Activated T-cell treated with anti-CD3 and anti-CD28 coated beads, Interleukin-2, amount 50 U/mL, for 4 hours (primary cell): Measurements from ENCODE around the gene PEAK1. TPM values are rescaled to one million over a fixed set of nuclear protein-coding genes. Genes with fewer than 3 reads are reported as not detected.
A peak's percentile ranks its signal among the peaks of the same experiment; 100 is the strongest.

Source experiments
- ATAC-seq, 2 donors: fragments of 200-7000 bp; cut with Tn5 transposase; one replicate each; pipeline ENCODE4 v1.10.0; 2021
- DNase-seq: peaks from one replicate; pipeline ENCODE4 v3.0.0-alpha.2; 2020
- H3K27me3 Mint-ChIP-seq: one replicate; pipeline ENCODE4 v1.8.0; 2021; ENCODE audit warnings: low read depth, mixed read lengths
- H3K36me3 Mint-ChIP-seq: one replicate; pipeline ENCODE4 v1.8.0; 2022; ENCODE audit warnings: mixed read lengths; ENCODE audit not compliant: insufficient read depth
- H3K4me1 Mint-ChIP-seq: one replicate; pipeline ENCODE4 v1.8.0; 2021; ENCODE audit warnings: low read depth, mixed read lengths
- H3K4me3 Mint-ChIP-seq: one replicate; pipeline ENCODE4 v1.8.0; 2021; ENCODE audit warnings: mild to moderate bottlenecking, moderate library complexity, mixed read lengths
- H3K9me3 Mint-ChIP-seq: one replicate; pipeline ENCODE4 v1.8.0; 2021; ENCODE audit warnings: mixed read lengths
- total RNA-seq, 3 donors: library from RNA; stranded (reverse); gene quantifications; one replicate each; pipeline ENCODE4 v1.2.1, GENCODE V29; 2021

PEAK1 gene, protein sequence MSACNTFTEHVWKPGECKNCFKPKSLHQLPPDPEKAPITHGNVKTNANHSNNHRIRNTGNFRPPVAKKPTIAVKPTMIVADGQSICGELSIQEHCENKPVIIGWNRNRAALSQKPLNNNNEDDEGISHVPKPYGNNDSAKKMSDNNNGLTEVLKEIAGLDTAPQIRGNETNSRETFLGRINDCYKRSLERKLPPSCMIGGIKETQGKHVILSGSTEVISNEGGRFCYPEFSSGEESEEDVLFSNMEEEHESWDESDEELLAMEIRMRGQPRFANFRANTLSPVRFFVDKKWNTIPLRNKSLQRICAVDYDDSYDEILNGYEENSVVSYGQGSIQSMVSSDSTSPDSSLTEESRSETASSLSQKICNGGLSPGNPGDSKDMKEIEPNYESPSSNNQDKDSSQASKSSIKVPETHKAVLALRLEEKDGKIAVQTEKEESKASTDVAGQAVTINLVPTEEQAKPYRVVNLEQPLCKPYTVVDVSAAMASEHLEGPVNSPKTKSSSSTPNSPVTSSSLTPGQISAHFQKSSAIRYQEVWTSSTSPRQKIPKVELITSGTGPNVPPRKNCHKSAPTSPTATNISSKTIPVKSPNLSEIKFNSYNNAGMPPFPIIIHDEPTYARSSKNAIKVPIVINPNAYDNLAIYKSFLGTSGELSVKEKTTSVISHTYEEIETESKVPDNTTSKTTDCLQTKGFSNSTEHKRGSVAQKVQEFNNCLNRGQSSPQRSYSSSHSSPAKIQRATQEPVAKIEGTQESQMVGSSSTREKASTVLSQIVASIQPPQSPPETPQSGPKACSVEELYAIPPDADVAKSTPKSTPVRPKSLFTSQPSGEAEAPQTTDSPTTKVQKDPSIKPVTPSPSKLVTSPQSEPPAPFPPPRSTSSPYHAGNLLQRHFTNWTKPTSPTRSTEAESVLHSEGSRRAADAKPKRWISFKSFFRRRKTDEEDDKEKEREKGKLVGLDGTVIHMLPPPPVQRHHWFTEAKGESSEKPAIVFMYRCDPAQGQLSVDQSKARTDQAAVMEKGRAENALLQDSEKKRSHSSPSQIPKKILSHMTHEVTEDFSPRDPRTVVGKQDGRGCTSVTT (N-terminal part only)
- 10 to 100 TPM; 15.5 to 23.1 (median 21.2) TPM for total RNA-seq

DNA sequence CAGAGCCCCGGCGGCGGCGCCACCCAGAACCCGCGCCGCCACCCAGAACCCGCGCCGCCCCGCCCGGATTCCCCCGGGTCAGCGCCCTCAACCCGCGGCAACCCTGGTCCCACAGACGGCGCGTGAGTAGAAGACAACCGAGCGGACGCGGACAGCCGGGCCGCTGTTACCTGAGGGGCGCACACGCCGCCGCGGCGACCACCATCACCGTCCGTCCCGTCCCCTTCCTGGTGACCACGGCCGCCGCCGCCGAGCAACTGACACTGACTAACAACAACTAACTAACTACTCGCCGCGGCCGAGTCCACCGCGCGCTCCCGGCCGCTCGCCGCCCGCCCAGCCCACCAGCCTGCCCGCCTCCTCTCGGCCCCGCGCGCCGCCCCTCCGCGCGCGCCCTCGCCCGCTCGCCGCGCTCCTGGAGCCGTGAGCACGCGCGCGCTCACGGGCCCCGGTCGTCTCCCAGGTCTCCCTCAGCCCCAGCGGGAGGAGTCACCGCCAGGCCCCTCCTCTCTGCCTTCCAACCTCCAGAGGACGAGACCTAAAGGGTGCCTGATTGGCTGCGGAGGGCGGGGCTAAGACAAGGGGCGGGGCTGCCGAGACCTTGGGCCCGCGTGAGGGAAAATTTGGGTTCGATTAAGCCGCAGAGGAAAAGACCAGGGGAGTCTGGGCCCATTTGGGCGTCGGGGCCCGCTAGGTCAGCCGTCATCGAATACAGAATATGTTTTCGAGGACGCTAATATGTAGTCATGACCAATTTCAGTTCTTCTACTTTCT, at the start of gene PEAK1:
Gene PEAK1 (minus strand): TSS at position 269 of the 774 bp plus-strand sequence. CDS start 238,178 bp downstream, outside the sequence.
- ATAC-seq (peak; percentile 97), DNase-seq (peak; percentile 100)
- Mint-ChIP-seq H3K9me3 (no peaks in the 10 kb centered on the region), H3K36me3 (peaks cover 6% of the 10 kb centered on the region), H3K4me3 (peak within 1 kb of the TSS; percentile 98), H3K27me3 (no peaks in the 10 kb centered on the region), H3K4me1 (peaks cover 50% of the 10 kb centered on the region)

DNA sequence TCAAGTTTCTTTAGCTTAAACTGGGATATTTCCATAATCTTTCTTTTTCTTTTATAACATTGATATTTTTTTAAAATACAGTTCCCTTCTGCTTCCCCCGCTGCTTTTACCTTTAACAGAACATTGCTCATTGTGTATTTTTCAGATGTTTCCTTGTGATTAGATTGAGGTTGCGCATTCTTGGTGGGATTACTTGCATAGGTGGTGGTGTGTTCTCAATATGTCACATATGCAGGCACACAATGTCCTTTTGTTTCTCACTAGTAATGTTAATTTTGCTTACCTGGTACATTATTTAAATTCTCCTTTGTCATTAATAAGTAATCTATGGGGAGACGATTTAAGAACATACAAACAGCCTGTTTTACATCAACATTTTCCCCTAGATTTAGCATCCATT, 49.0 kb upstream of the PEAK1 start:
- Mint-ChIP-seq H3K36me3 (peaks cover 40% of the 10 kb centered on the region), H3K9me3 (no peaks in the 10 kb centered on the region), H3K4me3 (no peak overlapping the region), H3K4me1 (no peaks in the 10 kb centered on the region), H3K27me3 (no peaks in the 10 kb centered on the region)
- ATAC-seq (no peak), DNase-seq (no peak)

DNA sequence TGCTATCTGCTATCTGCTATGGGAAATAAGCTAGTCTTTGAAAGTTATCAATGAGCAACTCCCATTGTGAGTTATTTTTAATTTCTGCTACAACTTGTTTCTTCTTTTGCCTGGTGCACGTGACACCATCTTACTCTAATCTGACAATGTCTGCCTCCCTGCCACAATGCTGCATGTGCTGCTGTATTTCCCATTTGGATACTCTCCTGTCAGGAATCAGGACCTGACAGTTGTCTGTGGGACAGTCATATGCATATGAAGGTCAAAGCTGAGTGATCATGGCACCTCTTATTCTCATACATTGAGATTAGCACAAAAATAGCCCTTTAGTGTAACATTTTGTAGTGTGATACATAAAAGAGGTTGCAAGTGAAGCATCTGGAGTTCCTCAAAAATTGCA, 46.6 kb upstream of the PEAK1 start:
- H3K9me3 Mint-ChIP-seq, result no peaks in the 10 kb centered on the region
- ATAC-seq (no peak), DNase-seq (no peak)
- H3K36me3 Mint-ChIP-seq, result peaks cover 31% of the 10 kb centered on the region
- H3K27me3 Mint-ChIP-seq, result no peaks in the 10 kb centered on the region
- H3K4me3 Mint-ChIP-seq, result no peak overlapping the region
- no peaks in the 10 kb centered on the region for H3K4me1 Mint-ChIP-seq

DNA sequence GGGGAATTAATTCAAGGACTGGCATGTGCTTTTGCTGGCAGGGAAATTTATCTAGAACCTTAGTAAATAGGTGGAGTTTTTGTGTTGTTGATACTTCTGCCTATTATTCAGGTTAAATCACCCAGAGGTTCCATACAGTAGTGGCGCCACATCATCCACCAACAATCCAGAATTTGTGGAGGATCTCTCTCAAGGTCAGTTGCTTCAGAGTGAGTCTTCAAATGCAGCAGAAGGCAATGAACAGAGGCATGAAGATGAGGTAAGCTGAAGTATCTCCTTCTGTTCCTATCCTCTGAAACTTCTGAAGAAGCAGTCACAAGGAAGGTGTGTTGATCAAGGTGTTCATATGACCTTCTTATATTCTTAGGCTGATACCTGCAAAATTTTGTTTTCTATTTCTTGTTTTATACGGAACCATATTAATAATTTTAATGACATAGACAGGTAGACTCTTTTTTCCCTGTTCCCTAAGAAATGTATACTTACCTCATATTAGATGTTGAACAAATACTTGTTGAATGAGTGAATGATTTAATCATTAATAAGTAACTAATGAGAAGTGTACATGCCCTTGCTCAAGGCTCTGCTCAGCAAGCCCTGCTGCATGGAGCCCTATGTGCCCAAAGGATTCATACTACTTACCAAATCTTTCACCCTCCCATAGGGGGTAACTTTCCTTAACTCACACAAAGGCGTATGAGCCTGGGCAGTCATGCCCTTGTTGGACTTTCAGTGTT, 44.4 kb upstream of the PEAK1 start:
- H3K4me3 Mint-ChIP-seq, result no peak overlapping the region
- no peaks in the 10 kb centered on the region for H3K27me3 Mint-ChIP-seq
- ATAC-seq, result no peak
- no peaks in the 10 kb centered on the region for H3K9me3 Mint-ChIP-seq
- H3K36me3 Mint-ChIP-seq, result peaks cover 33% of the 10 kb centered on the region
- H3K4me1 Mint-ChIP-seq, result no peaks in the 10 kb centered on the region
- no peak for DNase-seq

DNA sequence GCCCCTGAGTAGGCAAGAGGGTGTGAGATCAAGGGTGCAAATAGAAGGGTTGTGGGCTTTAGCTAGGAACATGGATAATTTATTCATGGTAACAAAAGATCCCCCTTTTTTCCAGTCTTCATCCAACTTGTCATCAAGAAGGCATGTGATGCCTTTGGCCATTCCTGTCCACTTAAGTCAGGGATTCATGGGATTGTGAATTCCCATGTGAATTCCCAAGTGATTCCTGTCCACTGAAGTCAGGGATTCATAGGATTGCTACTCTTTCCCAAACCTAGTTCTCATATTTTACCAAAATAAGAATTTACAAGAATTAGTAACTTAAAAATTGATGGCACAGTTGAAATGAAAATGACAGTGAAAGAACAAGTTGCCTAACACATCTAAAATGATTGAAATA, 41.6 kb upstream of the PEAK1 start:
- ATAC-seq (no peak), DNase-seq (no peak)
- Mint-ChIP-seq H3K4me3 (no peak overlapping the region), H3K9me3 (no peaks in the 10 kb centered on the region), H3K4me1 (peaks cover 15% of the 10 kb centered on the region), H3K36me3 (peaks cover 24% of the 10 kb centered on the region), H3K27me3 (no peaks in the 10 kb centered on the region)

DNA sequence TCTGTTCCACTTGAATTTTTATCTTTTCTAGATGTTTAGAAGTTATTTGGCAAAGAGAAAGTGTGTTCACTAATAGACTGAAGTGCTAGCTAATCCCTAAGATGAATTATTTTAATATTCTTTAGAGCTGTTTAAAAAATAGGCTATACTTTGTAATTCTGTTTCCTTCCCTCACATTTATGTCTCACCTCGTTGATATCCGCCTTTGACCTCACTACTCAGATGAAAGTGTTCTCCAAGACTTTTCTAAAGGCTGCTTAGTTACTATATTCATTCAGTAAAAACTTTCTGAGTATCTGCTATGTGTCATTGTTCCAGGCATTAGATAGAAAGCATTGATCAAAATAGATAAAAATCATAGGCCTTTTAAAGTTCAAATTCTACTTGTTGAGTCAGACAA, 39.1 kb upstream of the PEAK1 start:
- ATAC-seq, result no peak
- no peaks in the 10 kb centered on the region for H3K27me3 Mint-ChIP-seq

DNA sequence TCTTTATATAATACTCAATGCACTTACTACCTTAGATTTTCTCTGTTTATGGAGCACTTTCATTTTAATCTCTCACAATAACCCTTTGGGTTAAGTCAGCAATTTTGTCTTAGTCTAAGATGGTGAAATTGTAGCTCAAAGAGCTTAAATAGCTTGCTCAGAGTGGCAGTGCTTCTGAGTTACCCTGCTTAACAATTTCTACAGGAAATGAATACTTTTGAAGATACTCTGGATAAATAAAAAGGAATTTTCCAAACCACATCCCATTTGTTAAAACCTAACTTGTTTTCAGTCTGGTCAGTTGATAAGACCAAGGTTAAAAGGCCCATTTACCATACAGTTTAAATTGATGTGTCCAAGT, 38.0 kb upstream of the PEAK1 start:
- ATAC-seq (peak in 1 of 2 donors; percentile 21), DNase-seq (no peak)
- H3K4me3 Mint-ChIP-seq, result no peak overlapping the region
- peaks cover 20% of the 10 kb centered on the region for H3K36me3 Mint-ChIP-seq
- no peaks in the 10 kb centered on the region for H3K27me3 Mint-ChIP-seq
- H3K4me1 Mint-ChIP-seq, result peaks cover 33% of the 10 kb centered on the region
- H3K9me3 Mint-ChIP-seq, result no peaks in the 10 kb centered on the region

More for the DNA sequence above, 39.1 kb upstream of the PEAK1 start:
- Mint-ChIP-seq H3K4me1 (peaks cover 33% of the 10 kb centered on the region), H3K9me3 (no peaks in the 10 kb centered on the region), H3K36me3 (peaks cover 20% of the 10 kb centered on the region), H3K4me3 (no peak overlapping the region)
- no peak for DNase-seq

DNA sequence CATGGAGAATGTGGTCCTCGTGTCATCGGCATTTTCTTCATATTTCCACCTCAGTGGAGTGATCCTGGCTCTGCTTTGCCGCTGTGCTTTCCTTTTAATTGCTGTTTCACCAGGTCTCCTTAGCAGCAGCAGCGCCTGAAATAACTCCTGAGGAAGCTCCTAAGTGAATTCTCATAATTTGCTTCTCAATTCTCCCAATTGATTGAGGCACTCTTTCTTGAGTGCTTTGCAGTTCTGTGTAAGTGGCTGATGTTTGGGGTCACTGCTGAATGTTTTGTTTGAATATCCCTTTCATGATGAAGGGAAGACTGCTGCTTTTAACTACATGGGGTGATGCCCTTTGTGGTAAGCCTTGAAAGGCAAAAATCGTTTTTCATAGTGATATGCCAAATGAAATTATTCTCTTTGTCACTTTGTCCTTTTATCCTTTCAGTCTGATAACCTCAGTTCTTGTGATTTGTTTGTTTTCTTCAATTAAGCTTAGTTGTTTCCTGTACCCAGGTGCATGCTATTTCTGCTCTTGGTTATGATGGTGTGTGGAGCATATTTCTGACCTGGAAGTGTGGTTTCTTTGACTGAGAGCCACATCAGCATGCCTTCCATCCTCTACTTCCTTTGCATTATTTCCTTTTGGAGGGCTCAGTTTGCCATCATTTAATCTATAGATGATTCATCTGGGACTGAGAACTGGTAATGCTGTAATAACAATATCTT, 37.4 kb upstream of the PEAK1 start:
- Mint-ChIP-seq H3K27me3 (no peaks in the 10 kb centered on the region), H3K4me3 (no peak overlapping the region), H3K36me3 (peaks cover 21% of the 10 kb centered on the region), H3K4me1 (peaks cover 33% of the 10 kb centered on the region), H3K9me3 (no peaks in the 10 kb centered on the region)
- DNase-seq, result no peak
- ATAC-seq, result no peak

DNA sequence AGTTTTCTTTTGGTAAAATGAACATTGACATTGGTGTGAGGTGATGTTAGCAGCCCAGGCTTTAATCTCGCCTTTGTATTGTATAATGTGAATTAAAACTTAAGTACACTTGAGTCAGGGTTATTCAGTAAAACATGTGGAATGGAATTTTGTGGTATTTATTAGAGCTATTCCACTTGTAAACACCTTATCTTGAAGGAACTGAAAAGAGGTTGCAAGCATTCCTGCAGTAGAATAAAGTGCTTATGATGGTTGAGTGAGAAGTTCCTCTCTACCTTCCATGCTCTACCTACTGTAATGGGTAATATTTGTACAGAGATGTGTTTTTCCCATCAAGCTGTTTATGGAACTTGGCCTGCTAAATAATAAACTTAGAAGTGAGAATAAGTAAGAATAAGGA, 36.8 kb upstream of the PEAK1 start:
- no peaks in the 10 kb centered on the region for H3K9me3 Mint-ChIP-seq
- no peak overlapping the region for H3K4me3 Mint-ChIP-seq
- peaks cover 35% of the 10 kb centered on the region for H3K4me1 Mint-ChIP-seq
- ATAC-seq (no peak), DNase-seq (no peak)
- peaks cover 24% of the 10 kb centered on the region for H3K36me3 Mint-ChIP-seq
- H3K27me3 Mint-ChIP-seq, result no peaks in the 10 kb centered on the region

DNA sequence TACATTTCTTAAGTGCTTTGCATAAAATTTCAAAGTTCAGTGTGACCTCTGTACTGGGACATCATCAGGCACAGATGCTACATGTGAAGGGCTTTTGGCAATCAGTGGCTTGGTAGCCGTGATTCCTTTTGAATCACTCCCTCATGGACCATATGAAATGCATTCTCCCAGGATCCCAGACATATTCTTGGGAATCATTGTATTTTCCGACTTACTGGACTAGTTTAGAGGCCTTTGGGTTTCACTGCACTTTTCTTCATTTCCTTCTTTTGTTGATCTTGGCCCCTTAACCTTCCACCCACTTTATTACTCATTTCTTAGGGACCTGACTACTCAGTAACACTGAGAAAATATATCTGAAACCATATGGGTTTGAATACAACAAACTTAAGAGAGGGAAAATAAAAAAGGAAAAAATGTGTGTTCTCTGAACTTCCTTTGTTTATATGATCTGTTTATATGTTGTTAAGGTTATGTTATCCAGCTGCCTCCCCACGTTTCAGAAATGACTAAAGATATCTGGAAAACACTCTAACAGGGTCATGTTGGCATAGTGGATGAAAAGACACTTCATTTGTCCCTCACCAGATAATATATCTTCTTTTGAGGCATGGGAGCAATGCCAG, 35.9 kb upstream of the PEAK1 start:
- Mint-ChIP-seq H3K9me3 (no peaks in the 10 kb centered on the region), H3K4me3 (no peak overlapping the region), H3K4me1 (peaks cover 35% of the 10 kb centered on the region), H3K36me3 (peaks cover 22% of the 10 kb centered on the region), H3K27me3 (no peaks in the 10 kb centered on the region)
- ATAC-seq (no peak), DNase-seq (no peak)

DNA sequence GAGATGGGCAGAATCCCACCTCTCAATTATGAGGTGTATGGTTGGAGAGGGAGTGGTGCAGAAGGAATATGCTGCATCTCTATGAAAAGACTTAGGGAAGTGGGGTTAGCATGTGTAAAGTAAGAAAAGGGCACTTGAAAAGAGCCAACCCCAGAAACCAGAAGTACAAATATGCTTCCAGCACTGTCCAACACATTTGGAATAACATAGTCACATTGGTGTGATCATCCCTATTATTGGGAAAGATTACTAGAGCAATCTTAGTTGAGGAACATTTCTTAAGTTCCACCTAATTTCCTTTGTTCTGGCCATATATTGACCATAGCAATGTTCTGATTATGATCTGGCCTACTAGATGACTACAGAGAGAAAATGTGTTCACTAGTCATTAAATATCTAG, 35.0 kb upstream of the PEAK1 start:
- ATAC-seq (no peak), DNase-seq (no peak)
- H3K4me3 Mint-ChIP-seq, result no peak overlapping the region
- no peaks in the 10 kb centered on the region for H3K9me3 Mint-ChIP-seq
- H3K4me1 Mint-ChIP-seq, result peaks cover 35% of the 10 kb centered on the region
- no peaks in the 10 kb centered on the region for H3K27me3 Mint-ChIP-seq
- peaks cover 15% of the 10 kb centered on the region for H3K36me3 Mint-ChIP-seq

DNA sequence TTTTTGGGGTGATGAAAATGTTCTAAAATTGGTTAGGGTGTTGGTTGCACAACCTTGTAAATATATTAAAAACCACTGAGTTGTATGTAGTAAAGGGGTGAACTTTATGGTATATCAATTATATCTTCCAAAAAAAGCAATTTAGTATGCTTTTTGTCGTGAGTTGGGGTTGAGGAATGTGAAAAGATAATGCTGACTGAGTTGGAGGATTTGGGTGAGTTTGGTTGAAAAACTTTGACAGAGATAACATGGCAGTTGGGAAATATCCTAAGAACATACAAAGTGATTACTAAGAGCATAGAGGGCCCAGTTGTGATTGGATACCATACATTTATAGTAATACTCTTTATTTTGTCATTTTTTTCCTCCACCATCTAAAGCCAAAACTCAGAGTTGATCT, 34.4 kb upstream of the PEAK1 start:
- Mint-ChIP-seq H3K36me3 (peaks cover 15% of the 10 kb centered on the region), H3K4me3 (no peak overlapping the region), H3K27me3 (no peaks in the 10 kb centered on the region), H3K9me3 (no peaks in the 10 kb centered on the region), H3K4me1 (peaks cover 35% of the 10 kb centered on the region)
- ATAC-seq (no peak), DNase-seq (no peak)
